Esophagus squamous epithelium (tissue), 4 donors: ENCODE results near the gene HAL.

ENCODE experiments used
- CTCF ChIP-seq, 6 experiments: fragments of 450-650 bp in 4 of 6; fragments of 200-600 bp in 2 of 6; sonication (generic) in 2 of 6; IDR thresholded peaks; one replicate each; pipeline ENCODE4 v1.5.1; 2016 to 2019; ENCODE audit warnings: antibody characterized with exemption in 6 of 6, mild to moderate bottlenecking in 4 of 6, moderate library complexity in 4 of 6
- POLR2A ChIP-seq, 4 donors: fragments of 450-650 bp; IDR thresholded peaks; one replicate each; pipeline ENCODE4 v1.6.1; 2017; ENCODE audit warnings: antibody characterized with exemption in 4 of 4, mild to moderate bottlenecking in 4 of 4, moderate library complexity in 3 of 4

GRCh38 chr12:95970905-95971304 lies 25.2 kb downstream of the HAL start:
- TF ChIP-seq CTCF (IDR thresholded peaks at IDR 0.05) (no peak), POLR2A (IDR thresholded peaks at IDR 0.05) (no peak)
